Measurements from ENCODE around the gene ACTL7A.

DNA sequence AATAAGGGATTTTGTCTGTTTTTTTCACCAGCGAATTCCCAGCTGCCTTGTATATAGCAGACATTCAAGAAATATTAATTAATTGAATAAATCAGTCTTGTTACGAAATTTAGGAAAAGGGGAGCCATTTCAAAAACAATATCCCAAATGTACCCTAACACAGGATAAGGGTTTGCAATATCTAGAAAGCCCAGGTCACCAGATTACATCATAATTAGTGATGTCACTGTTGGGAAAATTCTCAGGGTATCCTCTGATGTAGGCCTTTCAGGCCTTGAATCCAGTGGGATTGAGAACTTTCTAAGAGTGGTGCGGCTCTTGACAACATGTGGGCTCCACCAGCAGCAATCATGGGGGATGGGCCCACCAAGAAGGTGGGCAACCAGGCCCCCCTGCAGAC, at the start of gene ACTL7A:
- no peak for TF ChIP-seq GATA2 (IDR thresholded peaks at IDR 0.05; ENCODE audit: low read depth, low read length)
- TF ChIP-seq GATA3 (IDR thresholded peaks at IDR 0.05; ENCODE audit: low read depth, low read length) = no peak
